Stimulated activated CD8-positive, alpha-beta memory T cell treated with anti-CD3 and anti-CD28 coated beads, Interleukin-15, amount 100 ng/mL, for 4 hours (primary cell): ENCODE measurements around the gene ZNF541.
A peak's percentile ranks its signal among the peaks of the same experiment; 100 is the strongest.

Experiments
- DNase-seq, 2 donors: peaks; one replicate each; pipeline ENCODE4 v3.0.0-alpha.2; 2020; ENCODE audit warnings: low read depth in 2 of 2

Gene ZNF541

GRCh38 chr19:47573071-47574026 is at the start of gene ZNF541:
TSS of gene ZNF541 (minus strand) at chr19:47573148. CDS start at chr19:47555856, 17,292 bp downstream.
- peak; percentile 74 to 75 for DNase-seq

GRCh38 chr19:47619763-47620162 is 46.8 kb upstream of the ZNF541 start:
- no peak for DNase-seq

- no peak for DNase-seq
These were observed 45.8 kb upstream of the ZNF541 start for GRCh38 chr19:47618771-47619170.

GRCh38 chr19:47615714-47616113 is 42.8 kb upstream of the ZNF541 start:
- DNase-seq, result no peak

- no peak for DNase-seq
These were observed 42.3 kb upstream of the ZNF541 start for GRCh38 chr19:47615230-47615629.

GRCh38 chr19:47614559-47614958 is 41.6 kb upstream of the ZNF541 start:
- DNase-seq, result no peak

GRCh38 chr19:47614021-47614295 is 41.0 kb upstream of the ZNF541 start:
- DNase-seq, result no peak

- no peak for DNase-seq
These were observed 40.4 kb upstream of the ZNF541 start for GRCh38 chr19:47613165-47614020.

- no peak for DNase-seq
These were observed 38.0 kb upstream of the ZNF541 start for GRCh38 chr19:47610902-47611301.

- DNase-seq, result peak; percentile 15 to 23
These were observed 37.3 kb upstream of the ZNF541 start for GRCh38 chr19:47609906-47610894.

- peak; percentile 51 to 59 for DNase-seq
These were observed 36.3 kb upstream of the ZNF541 start, which contains the start of gene BICRA for GRCh38 chr19:47608969-47609905. TSS of gene BICRA (plus strand) at chr19:47609134. CDS start at chr19:47673575, 64,441 bp downstream.

GRCh38 chr19:47608074-47608918 is 35.3 kb upstream of the ZNF541 start:
- peak; percentile 84 to 90 for DNase-seq

- DNase-seq, result no peak
These were observed 34.7 kb upstream of the ZNF541 start for GRCh38 chr19:47607564-47608073.

GRCh38 chr19:47603706-47604565 is 31.0 kb upstream of the ZNF541 start:
- no peak for DNase-seq

GRCh38 chr19:47601180-47601904 is 28.4 kb upstream of the ZNF541 start:
- DNase-seq, result no peak

- peak; percentile 99 to 100 for DNase-seq
These were observed 27.6 kb upstream of the ZNF541 start for GRCh38 chr19:47600246-47601179.
